Testis (tissue), 2 donors: ENCODE results near the gene INAVA.

Experiments
- POLR2A ChIP-seq: fragments of 450-650 bp; IDR thresholded peaks from one replicate; pipeline ENCODE4 v1.6.1; 2017; ENCODE audit warnings: antibody characterized with exemption, mild to moderate bottlenecking, moderate library complexity
- TF ChIP-seq, protein P1 (sequence below), 3 experiments: fragments of 450-650 bp in 2 of 3; fragments of 200-600 bp in 1 of 3; sonication (generic) in 1 of 3; IDR thresholded peaks; one replicate each; pipeline ENCODE4 v1.5.1; 2016 to 2019; ENCODE audit warnings: antibody characterized with exemption in 3 of 3, mild to moderate bottlenecking in 2 of 3, moderate library complexity in 1 of 3

DNA sequence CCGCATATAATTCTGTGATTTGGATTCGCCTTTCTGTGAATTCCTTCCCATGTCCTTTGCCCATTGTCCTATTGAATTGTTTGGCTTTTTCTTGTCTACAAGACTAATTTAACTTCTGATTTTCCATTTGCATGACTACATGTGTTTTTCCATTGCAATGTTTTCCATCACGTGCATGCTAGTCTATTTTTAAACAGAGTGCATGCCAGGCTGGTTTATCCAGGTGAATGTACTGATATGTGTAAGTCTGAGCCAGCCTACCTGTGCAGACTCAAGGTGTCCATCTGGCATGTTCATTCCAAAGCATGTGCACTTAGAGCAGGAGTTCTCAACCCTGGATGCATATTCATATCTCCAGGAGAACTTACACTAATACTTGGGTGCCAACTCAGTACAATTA lies 59.7 kb downstream of the INAVA start:
- TF ChIP-seq, protein P1, sequence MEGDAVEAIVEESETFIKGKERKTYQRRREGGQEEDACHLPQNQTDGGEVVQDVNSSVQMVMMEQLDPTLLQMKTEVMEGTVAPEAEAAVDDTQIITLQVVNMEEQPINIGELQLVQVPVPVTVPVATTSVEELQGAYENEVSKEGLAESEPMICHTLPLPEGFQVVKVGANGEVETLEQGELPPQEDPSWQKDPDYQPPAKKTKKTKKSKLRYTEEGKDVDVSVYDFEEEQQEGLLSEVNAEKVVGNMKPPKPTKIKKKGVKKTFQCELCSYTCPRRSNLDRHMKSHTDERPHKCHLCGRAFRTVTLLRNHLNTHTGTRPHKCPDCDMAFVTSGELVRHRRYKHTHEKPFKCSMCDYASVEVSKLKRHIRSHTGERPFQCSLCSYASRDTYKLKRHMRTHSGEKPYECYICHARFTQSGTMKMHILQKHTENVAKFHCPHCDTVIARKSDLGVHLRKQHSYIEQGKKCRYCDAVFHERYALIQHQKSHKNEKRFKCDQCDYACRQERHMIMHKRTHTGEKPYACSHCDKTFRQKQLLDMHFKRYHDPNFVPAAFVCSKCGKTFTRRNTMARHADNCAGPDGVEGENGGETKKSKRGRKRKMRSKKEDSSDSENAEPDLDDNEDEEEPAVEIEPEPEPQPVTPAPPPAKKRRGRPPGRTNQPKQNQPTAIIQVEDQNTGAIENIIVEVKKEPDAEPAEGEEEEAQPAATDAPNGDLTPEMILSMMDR (IDR thresholded peaks at IDR 0.05), result no peak
- TF ChIP-seq POLR2A, result no peak
